Lower leg skin (tissue), 3 donors: Measurements from ENCODE around the gene NOS3.

ENCODE experiments used
- CTCF ChIP-seq, 3 donors: fragments of 450-650 bp; IDR thresholded peaks; one replicate each; pipeline ENCODE4 v1.5.1; 2016; ENCODE audit warnings: antibody characterized with exemption in 3 of 3, mild to moderate bottlenecking in 3 of 3, moderate library complexity in 2 of 3
- POLR2A ChIP-seq, 2 donors: fragments of 450-650 bp; IDR thresholded peaks; one replicate each; pipeline ENCODE4 v1.6.1; 2016 to 2017; ENCODE audit warnings: antibody characterized with exemption in 2 of 2, mild to moderate bottlenecking in 1 of 2, moderate library complexity in 1 of 2

DNA sequence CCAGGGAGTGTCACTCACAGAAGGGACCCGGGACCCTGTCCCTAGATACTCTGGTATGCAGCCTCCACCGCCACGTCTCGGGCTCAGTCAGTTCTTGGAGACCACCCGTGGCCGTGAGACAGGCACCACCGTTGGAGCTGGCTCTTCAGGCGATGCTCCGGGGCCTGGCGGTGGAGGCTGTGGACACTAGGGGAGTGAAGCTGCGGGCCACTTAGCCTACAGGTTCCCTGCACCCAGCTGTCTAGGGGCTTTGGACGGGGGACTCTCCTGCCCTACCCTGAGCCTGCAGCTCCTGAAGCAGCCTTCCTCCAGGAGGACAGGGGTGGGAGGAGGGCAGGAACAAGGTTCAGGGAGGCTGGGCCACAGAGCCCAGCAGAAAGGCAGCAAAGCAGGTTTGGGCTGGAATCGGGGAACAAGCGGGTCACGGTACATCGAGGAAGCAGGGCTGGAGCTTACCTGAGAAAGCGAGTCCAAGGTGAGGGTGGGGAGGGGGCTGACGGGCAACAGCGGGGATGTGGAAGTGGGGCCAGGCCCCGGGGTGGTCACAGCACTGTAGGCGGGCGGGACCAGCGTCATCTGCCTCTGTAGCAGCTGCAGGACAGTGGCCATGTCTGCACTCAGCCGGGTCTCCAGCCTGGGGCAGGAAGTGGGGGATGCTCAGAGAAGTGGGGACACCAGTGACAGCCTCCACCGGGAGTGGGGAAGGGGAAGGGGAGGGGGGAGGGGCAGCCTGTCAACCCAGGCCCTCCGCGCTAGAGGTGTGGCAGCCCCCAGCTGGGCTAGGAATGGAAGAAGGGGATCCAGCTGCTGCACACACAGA, 44.2 kb upstream of the NOS3 start:
- TF ChIP-seq POLR2A (IDR thresholded peaks at IDR 0.05) (no peak), CTCF (IDR thresholded peaks at IDR 0.05) (no peak)
